Neural crest cell (in vitro differentiated cells): ENCODE measurements around the gene SCN7A. TPM values are rescaled to one million over a fixed set of nuclear protein-coding genes. Genes with fewer than 3 reads are reported as not detected.
A peak's percentile ranks its signal among the peaks of the same experiment; 100 is the strongest.

Source experiments
- DNase-seq: peaks from one replicate; pipeline ENCODE4 v3.0.0; 2021; ENCODE audit warnings: low read depth, mixed read lengths, low spot score
- H3K27ac Mint-ChIP-seq: one replicate; pipeline ENCODE4 v1.8.0; 2021; ENCODE audit warnings: mild to moderate bottlenecking, mixed read lengths; ENCODE audit not compliant: unreplicated experiment
- H3K27me3 Mint-ChIP-seq: 2 replicates; pipeline ENCODE4 v1.8.0; 2021; ENCODE audit warnings: low read depth, mild to moderate bottlenecking, mixed read lengths
- H3K36me3 Mint-ChIP-seq: 2 replicates; pipeline ENCODE4 v1.8.0; 2021; ENCODE audit warnings: low read depth, mild to moderate bottlenecking, mixed read lengths
- H3K4me1 Mint-ChIP-seq: 2 replicates; pipeline ENCODE4 v1.8.0; 2021; ENCODE audit warnings: mixed read lengths
- H3K4me3 Mint-ChIP-seq: one replicate; pipeline ENCODE4 v1.8.0; 2021; ENCODE audit warnings: mild to moderate bottlenecking, mixed read lengths
- H3K9me3 Mint-ChIP-seq: 2 replicates; pipeline ENCODE4 v1.8.0; 2021; ENCODE audit warnings: mixed read lengths
- CTCF ChIP-seq: fragments of 200-600 bp; sonication (generic); conservative IDR thresholded peaks from 2 replicates; pipeline ENCODE4 v1.5.0; 2021; ENCODE audit warnings: antibody characterized with exemption, mild to moderate bottlenecking
- total RNA-seq: library from RNA; stranded (reverse); gene quantifications from 2 replicates; pipeline ENCODE4 v1.2.1, GENCODE V29; 2021

Gene SCN7A
- total RNA-seq, 1 donor from 2014 or later, result 0.40 TPM

GRCh38 chr2:166519391-166519962 lies 25.4 kb upstream of the SCN7A start:
- no peak overlapping the region for H3K4me3 Mint-ChIP-seq
- H3K9me3 Mint-ChIP-seq, result no peaks in the 10 kb centered on the region
- H3K27me3 Mint-ChIP-seq, result no peaks in the 10 kb centered on the region
- no peak overlapping the region for H3K27ac Mint-ChIP-seq
- TF ChIP-seq CTCF, result no peak
- H3K4me1 Mint-ChIP-seq, result no peaks in the 10 kb centered on the region
- H3K36me3 Mint-ChIP-seq, result no peaks in the 10 kb centered on the region
- no peak for DNase-seq

DNA sequence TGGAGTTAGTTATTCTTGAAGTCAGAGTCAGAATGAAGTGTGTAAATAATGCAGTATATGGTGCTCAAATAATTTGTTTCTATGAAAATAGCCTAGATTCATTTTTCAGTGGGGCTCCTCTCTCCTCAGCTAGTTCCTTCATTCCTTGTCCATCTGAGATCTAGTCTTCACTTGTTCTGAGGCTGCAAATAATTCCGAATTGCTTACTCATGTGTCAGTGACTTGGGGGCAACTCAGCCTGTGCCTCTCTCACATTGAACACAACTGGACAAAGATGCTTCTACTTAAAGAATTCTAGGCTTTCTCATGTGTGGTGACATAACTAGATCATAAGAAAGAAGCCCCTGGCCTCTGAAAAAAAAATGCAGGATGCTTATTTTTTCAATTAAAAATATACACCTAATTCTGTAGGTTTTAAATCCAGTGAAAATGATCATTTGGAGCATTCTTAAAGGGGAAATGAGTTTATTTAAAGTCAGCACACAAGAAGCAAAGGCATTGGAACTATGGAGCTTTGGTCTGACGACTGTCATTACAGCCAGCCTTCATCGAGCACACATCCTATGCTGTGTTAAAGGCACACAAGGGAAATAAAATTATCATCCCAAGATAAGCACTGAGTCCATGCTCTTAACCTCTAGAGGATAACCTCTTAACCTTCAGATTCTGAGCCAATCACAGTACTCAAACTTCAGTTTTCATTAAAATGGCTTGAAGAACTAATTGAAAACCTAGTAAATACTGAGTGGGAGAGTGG lies 24.8 kb upstream of the SCN7A start:
- no peak for DNase-seq
- no peak for TF ChIP-seq CTCF
- Mint-ChIP-seq H3K4me3 (no peak overlapping the region), H3K36me3 (no peaks in the 10 kb centered on the region), H3K9me3 (no peaks in the 10 kb centered on the region), H3K27me3 (no peaks in the 10 kb centered on the region), H3K4me1 (no peaks in the 10 kb centered on the region), H3K27ac (no peak overlapping the region)

DNA sequence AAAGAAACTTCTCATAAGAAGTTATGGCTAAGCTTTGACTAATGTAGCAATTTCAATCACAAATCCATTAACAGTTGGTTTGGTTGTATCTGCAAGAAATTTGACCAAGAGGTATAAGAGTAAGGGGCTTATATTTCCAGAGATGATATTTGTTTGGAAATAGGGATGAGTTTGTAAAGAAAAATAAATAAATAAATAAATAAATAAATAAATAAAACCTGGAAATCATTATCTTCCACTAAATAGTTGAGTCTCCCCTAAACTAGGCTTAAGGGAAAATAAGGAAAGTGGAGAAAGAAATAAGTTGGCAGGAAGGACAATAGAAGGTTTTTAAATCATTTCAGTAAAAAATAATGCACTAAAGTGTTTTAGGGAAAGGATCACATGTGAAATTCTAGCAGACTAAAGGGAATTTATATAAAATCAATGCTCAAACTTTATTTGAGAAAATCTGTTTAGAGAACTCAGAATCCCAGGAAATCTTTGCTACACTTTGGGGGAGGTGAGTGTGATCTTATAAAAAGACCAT lies 23.5 kb upstream of the SCN7A start:
- no peak for DNase-seq
- Mint-ChIP-seq H3K4me1 (no peaks in the 10 kb centered on the region), H3K27me3 (no peaks in the 10 kb centered on the region), H3K36me3 (no peaks in the 10 kb centered on the region), H3K4me3 (no peak overlapping the region), H3K9me3 (no peaks in the 10 kb centered on the region), H3K27ac (no peak overlapping the region)
- TF ChIP-seq CTCF, result no peak

GRCh38 chr2:166516712-166517303 lies 22.8 kb upstream of the SCN7A start:
- no peaks in the 10 kb centered on the region for H3K9me3 Mint-ChIP-seq
- H3K4me1 Mint-ChIP-seq, result no peaks in the 10 kb centered on the region
- no peaks in the 10 kb centered on the region for H3K36me3 Mint-ChIP-seq
- DNase-seq, result peak; percentile 42
- H3K27me3 Mint-ChIP-seq, result no peaks in the 10 kb centered on the region
- H3K4me3 Mint-ChIP-seq, result no peak overlapping the region
- peak; percentile 75 for TF ChIP-seq CTCF
- H3K27ac Mint-ChIP-seq, result no peak overlapping the region

GRCh38 chr2:166513952-166514351 lies 19.9 kb upstream of the SCN7A start:
- no peaks in the 10 kb centered on the region for H3K36me3 Mint-ChIP-seq
- no peak overlapping the region for H3K27ac Mint-ChIP-seq
- no peak for TF ChIP-seq CTCF
- no peak overlapping the region for H3K4me3 Mint-ChIP-seq
- H3K27me3 Mint-ChIP-seq, result no peaks in the 10 kb centered on the region
- H3K9me3 Mint-ChIP-seq, result no peaks in the 10 kb centered on the region
- no peaks in the 10 kb centered on the region for H3K4me1 Mint-ChIP-seq
- DNase-seq, result no peak
